H9 (cell line): ENCODE measurements around the gene MRPL17. TPM values are rescaled to one million over a fixed set of nuclear protein-coding genes. Genes with fewer than 3 reads are reported as not detected.

Experiments used
- DNase-seq: peaks from one replicate; pipeline ENCODE4 v3.0.0-alpha.2; 2017
- H2AFZ ChIP-seq: one replicate; pipeline ENCODE4 v1.6.1; 2013; ENCODE audit warnings: mild to moderate bottlenecking, low read length, control low read depth, moderate library complexity
- H2AK5ac ChIP-seq: 2 replicates; pipeline ENCODE4 v1.6.1; 2013; ENCODE audit warnings: low read length, control low read depth, mixed read lengths; ENCODE audit not compliant: insufficient read length
- H2BK120ac ChIP-seq: one replicate; pipeline ENCODE4 v1.6.1; 2013; ENCODE audit warnings: low read depth, mild to moderate bottlenecking, low read length, control low read depth, inconsistent platforms; ENCODE audit not compliant: poor library complexity, severe bottlenecking
- H2BK12ac ChIP-seq: 2 replicates; pipeline ENCODE4 v1.6.1; 2013; ENCODE audit warnings: low read length, control low read depth, mixed read lengths, low read depth; ENCODE audit not compliant: insufficient read length
- H2BK15ac ChIP-seq: 2 replicates; pipeline ENCODE4 v1.6.1; 2013; ENCODE audit warnings: low read depth, low read length, control low read depth
- H2BK20ac ChIP-seq: one replicate; pipeline ENCODE4 v1.6.1; 2013; ENCODE audit warnings: low read depth, mild to moderate bottlenecking, low read length, control low read depth, inconsistent platforms; ENCODE audit not compliant: poor library complexity, severe bottlenecking
- H2BK5ac ChIP-seq: 2 replicates; pipeline ENCODE4 v1.6.1; 2013; ENCODE audit warnings: low read length, control low read depth, mixed read lengths; ENCODE audit not compliant: insufficient read length
- H3K14ac ChIP-seq: 2 replicates; pipeline ENCODE4 v1.6.1; 2013; ENCODE audit warnings: low read length, control low read depth; ENCODE audit not compliant: insufficient read depth
- H3K18ac ChIP-seq: 2 replicates; pipeline ENCODE4 v1.6.1; 2013; ENCODE audit warnings: low read depth, mild to moderate bottlenecking, mixed read lengths, low read length, control low read depth; ENCODE audit not compliant: insufficient read length
- H3K23ac ChIP-seq: 2 replicates; pipeline ENCODE4 v1.6.1; 2013; ENCODE audit warnings: low read length, control low read depth, mixed read lengths, low read depth; ENCODE audit not compliant: insufficient read length
- H3K23me2 ChIP-seq: 2 replicates; pipeline ENCODE4 v1.6.1; 2013; ENCODE audit warnings: low read depth, mild to moderate bottlenecking, mixed read lengths, low read length, control low read depth; ENCODE audit not compliant: insufficient read length, poor library complexity, severe bottlenecking
- H3K27ac ChIP-seq: 2 replicates; pipeline ENCODE4 v1.5.1; 2013; ENCODE audit warnings: low read length, control low read depth, mixed read lengths, low read depth; ENCODE audit not compliant: insufficient read length
- H3K27me3 ChIP-seq: 2 replicates; pipeline ENCODE4 v1.6.1; 2013; ENCODE audit warnings: low read length, control low read depth, inconsistent platforms; ENCODE audit not compliant: insufficient read depth
- H3K4ac ChIP-seq: 2 replicates; pipeline ENCODE4 v1.6.1; 2013; ENCODE audit warnings: low read depth, mild to moderate bottlenecking, control low read depth, inconsistent platforms, low read length, moderate library complexity
- H3K4me1 ChIP-seq: 2 replicates; pipeline ENCODE4 v1.6.1; 2013; ENCODE audit warnings: low read length, control low read depth, inconsistent platforms; ENCODE audit not compliant: insufficient read depth
- H3K4me2 ChIP-seq: 2 replicates; pipeline ENCODE4 v1.6.1; 2013; ENCODE audit warnings: low read length, control low read depth, mixed read lengths; ENCODE audit not compliant: insufficient read length, insufficient read depth
- H3K56ac ChIP-seq: 2 replicates; pipeline ENCODE4 v1.6.1; 2013; ENCODE audit warnings: low read depth, mild to moderate bottlenecking, mixed read lengths, low read length, control low read depth; ENCODE audit not compliant: insufficient read length
- H3K79me1 ChIP-seq: 2 replicates; pipeline ENCODE4 v1.6.1; 2013; ENCODE audit warnings: low read depth, mild to moderate bottlenecking, moderate library complexity, low read length, control low read depth, inconsistent platforms; ENCODE audit not compliant: insufficient read depth, poor library complexity, severe bottlenecking
- H3K79me2 ChIP-seq: 2 replicates; pipeline ENCODE4 v1.6.1; 2013; ENCODE audit warnings: low read length, control low read depth, inconsistent platforms; ENCODE audit not compliant: insufficient read depth
- H3K9ac ChIP-seq: 2 replicates; pipeline ENCODE4 v1.6.1; 2013; ENCODE audit warnings: low read length, control low read depth, mixed read lengths; ENCODE audit not compliant: insufficient read length; ENCODE audit errors: extremely low read depth
- H3K9me3 ChIP-seq: one replicate; pipeline ENCODE4 v1.6.1; 2013; ENCODE audit warnings: low read depth, low read length, inconsistent platforms; ENCODE audit not compliant: control insufficient read depth
- H3T11ph ChIP-seq: one replicate; pipeline ENCODE4 v1.6.1; 2013; ENCODE audit warnings: mild to moderate bottlenecking, low read length, control low read depth, inconsistent platforms
- H4K20me1 ChIP-seq: one replicate; pipeline ENCODE4 v1.6.1; 2013; ENCODE audit not compliant: control insufficient read depth, insufficient read length, insufficient read depth
- H4K5ac ChIP-seq: 2 replicates; pipeline ENCODE4 v1.6.1; 2013; ENCODE audit warnings: low read depth, mild to moderate bottlenecking, mixed read lengths, low read length, control low read depth; ENCODE audit not compliant: insufficient read length
- H4K8ac ChIP-seq: replicated peaks from 2 replicates; pipeline ENCODE4 v1.6.1; 2013; ENCODE audit warnings: low read length, control low read depth, mixed read lengths, low read depth; ENCODE audit not compliant: insufficient read length
- H4K91ac ChIP-seq: 2 replicates; pipeline ENCODE4 v1.6.1; 2013; ENCODE audit warnings: low read depth, mild to moderate bottlenecking, moderate library complexity, mixed read lengths, low read length, control low read depth; ENCODE audit not compliant: insufficient read length
- H3K27ac Mint-ChIP-seq, 3 experiments: 2 replicates in 2 of 3; 3 replicates in 1 of 3; pipeline ENCODE4 v1.8.0; 2020 to 2021; ENCODE audit warnings: mixed read lengths in 3 of 3, mild to moderate bottlenecking in 1 of 3, moderate library complexity in 1 of 3
- H3K27me3 Mint-ChIP-seq: 2 replicates; pipeline ENCODE4 v1.8.0; 2021; ENCODE audit warnings: low read depth, mild to moderate bottlenecking, moderate library complexity, mixed read lengths
- H3K36me3 Mint-ChIP-seq, 3 experiments: 2 replicates in 2 of 3; 3 replicates in 1 of 3; pipeline ENCODE4 v1.8.0; 2020 to 2021; ENCODE audit warnings: low read depth in 3 of 3, mixed read lengths in 3 of 3; ENCODE audit not compliant: insufficient read depth in 1 of 3
- H3K4me1 Mint-ChIP-seq, 2 experiments: 2 replicates each; pipeline ENCODE4 v1.8.0; 2020; ENCODE audit warnings: mixed read lengths in 2 of 2
- H3K4me3 Mint-ChIP-seq, 2 experiments: 2 replicates in 1 of 2; 3 replicates in 1 of 2; pipeline ENCODE4 v1.8.0; 2020 to 2021; ENCODE audit warnings: mild to moderate bottlenecking in 2 of 2, mixed read lengths in 2 of 2, moderate library complexity in 1 of 2
- H3K9me3 Mint-ChIP-seq, 2 experiments: 2 replicates in 1 of 2; 3 replicates in 1 of 2; pipeline ENCODE4 v1.8.0; 2020; ENCODE audit warnings: mild to moderate bottlenecking in 2 of 2, mixed read lengths in 2 of 2, moderate library complexity in 1 of 2
- CTCF ChIP-seq: fragments of 200-600 bp; sonication (generic); conservative IDR thresholded peaks from 3 replicates; pipeline ENCODE4 v1.8.0; 2021; ENCODE audit warnings: antibody characterized with exemption, mild to moderate bottlenecking
- WGBS: extraction: QIAGEN DNeasy Blood & Tissue Kit; methylation state at CpG from one replicate; pipeline ENCODE4 v1.1.7; 2013; ENCODE audit warnings: missing lambda C conversion rate, low lambda C conversion rate, mixed read lengths; ENCODE audit not compliant: insufficient read length; ENCODE audit errors: extremely low coverage; 5-methylcytosine and 5-hydroxymethylcytosine counted together
- total RNA-seq: library from RNA; stranded (reverse); gene quantifications from 2 replicates; pipeline ENCODE4 v1.2.1, GENCODE V29; 2021

MRPL17 gene
- total RNA-seq, 1 experiment from 2014 or later, result 75.5 TPM

- H3K27ac ChIP-seq, result no peak overlapping the region
- H3K4me2 ChIP-seq, result no peak overlapping the region
These were observed 45.0 kb upstream of the MRPL17 start for GRCh38 chr11:6727971-6728760.

More at GRCh38 chr11:6727971-6728760, 45.0 kb upstream of the MRPL17 start:
- H3K4ac ChIP-seq, result no peak overlapping the region
- H2BK20ac ChIP-seq, result no peak overlapping the region
- H4K5ac ChIP-seq, result no peak overlapping the region
- no peaks in the 10 kb centered on the region for H3K4me1 Mint-ChIP-seq
- no peak overlapping the region for H4K91ac ChIP-seq
- no peak overlapping the region for H3K9ac ChIP-seq
- no peaks in the 10 kb centered on the region for H3K27me3 ChIP-seq
- no peak overlapping the region for H2AK5ac ChIP-seq
- H2BK15ac ChIP-seq, result no peak overlapping the region
- H3K4me1 ChIP-seq, result no peaks in the 10 kb centered on the region
- no peaks in the 10 kb centered on the region for H3K9me3 ChIP-seq
- H3K4me3 Mint-ChIP-seq, result no peak overlapping the region
- H3K27me3 Mint-ChIP-seq, result peaks cover 2% of the 10 kb centered on the region; the same call in 1 of the 2 replicates
- H3K36me3 Mint-ChIP-seq, result no peaks in the 10 kb centered on the region
- H3K9me3 Mint-ChIP-seq, result no peaks in the 10 kb centered on the region
- H3K79me2 ChIP-seq, result no peaks in the 10 kb centered on the region
- H3K79me1 ChIP-seq, result no peaks in the 10 kb centered on the region
- H4K20me1 ChIP-seq, result no peaks in the 10 kb centered on the region
- H3K23me2 ChIP-seq, result no peaks in the 10 kb centered on the region
- no peak overlapping the region for H3K18ac ChIP-seq
- DNase-seq, result no peak
- no peak overlapping the region for H2AFZ ChIP-seq
- H3K23ac ChIP-seq, result no peak overlapping the region
- TF ChIP-seq CTCF, result no peak
- no peak overlapping the region for H3T11ph ChIP-seq
- H3K14ac ChIP-seq, result no peak overlapping the region
- no peak overlapping the region for H3K56ac ChIP-seq
- no peak overlapping the region for H2BK120ac ChIP-seq
- H3K27ac Mint-ChIP-seq, result no peak overlapping the region; a peak in 1 of 7 replicates
- H2BK12ac ChIP-seq, result no peak overlapping the region
- no CpG with 5 or more reads among the region's 6 CpGs for WGBS
- H2BK5ac ChIP-seq, result no peak overlapping the region
- H4K8ac ChIP-seq, result no peak overlapping the region
